ENCODE measurements around the gene SLC22A3.

SLC22A3 gene

DNA sequence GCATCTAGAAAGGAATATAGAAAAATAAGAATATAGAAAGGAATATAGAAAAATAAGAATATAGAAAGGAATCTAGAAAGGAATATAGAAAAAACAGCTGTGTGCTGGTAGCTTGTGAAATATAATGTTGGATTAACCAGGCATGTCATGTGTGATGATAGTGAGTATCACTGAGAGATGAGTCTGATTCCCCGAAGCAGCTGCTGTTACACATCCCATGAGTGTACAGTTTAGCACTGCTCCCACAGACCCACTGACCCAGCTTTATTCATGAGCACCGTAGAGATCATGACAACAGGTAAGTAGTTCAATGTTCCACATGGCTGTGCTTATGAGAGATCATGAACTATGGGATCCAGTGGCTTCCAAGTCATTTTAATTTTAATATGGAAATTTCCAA lies 64.8 kb downstream of the SLC22A3 start:
- in situ Hi-C loops (cut with MboI; ENCODE audit: low sequenced_read_pairs), result no loop called here

DNA sequence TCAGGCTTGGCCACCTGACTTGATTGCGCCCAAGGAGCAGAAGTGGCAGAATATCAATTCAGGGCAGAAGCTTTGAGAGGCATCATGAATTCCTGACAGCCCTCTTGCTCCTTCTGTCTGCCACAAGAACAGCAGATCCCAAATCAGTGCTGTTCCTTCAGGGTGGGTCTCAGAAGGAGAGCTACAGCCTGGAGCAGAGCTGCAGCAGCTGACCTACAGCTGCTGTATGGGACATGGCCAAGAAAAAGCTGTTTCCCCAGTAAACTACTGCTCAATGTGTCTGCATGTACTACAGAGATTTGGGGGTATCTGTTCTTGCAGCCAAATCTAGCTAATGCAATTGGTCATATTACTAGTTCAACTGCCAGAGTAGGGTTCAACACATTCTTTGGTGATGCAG lies 69.0 kb downstream of the SLC22A3 start:
- in situ Hi-C loops (cut with MboI; ENCODE audit: low sequenced_read_pairs), result no loop called here

DNA sequence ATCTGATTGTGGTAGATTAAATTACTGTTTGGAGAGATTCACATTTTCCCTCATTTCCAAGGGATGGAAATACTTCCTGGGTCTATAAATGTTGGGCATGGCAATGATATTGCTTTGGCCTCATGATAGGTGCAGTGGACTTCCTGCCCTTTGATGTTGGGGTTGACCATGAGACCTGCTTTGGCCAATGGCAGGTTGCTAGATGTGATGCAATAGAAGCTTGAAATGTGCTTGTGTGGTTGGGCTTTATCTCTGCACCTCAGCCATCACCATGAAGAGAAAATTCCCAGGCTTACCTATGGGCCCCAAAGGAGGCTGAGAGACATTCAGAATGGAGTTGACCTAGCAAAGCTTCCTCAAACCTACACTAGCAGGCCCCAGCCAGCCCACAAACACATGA lies 69.4 kb downstream of the SLC22A3 start:
- in situ Hi-C loops (cut with MboI; ENCODE audit: low sequenced_read_pairs), result no loop called here

DNA sequence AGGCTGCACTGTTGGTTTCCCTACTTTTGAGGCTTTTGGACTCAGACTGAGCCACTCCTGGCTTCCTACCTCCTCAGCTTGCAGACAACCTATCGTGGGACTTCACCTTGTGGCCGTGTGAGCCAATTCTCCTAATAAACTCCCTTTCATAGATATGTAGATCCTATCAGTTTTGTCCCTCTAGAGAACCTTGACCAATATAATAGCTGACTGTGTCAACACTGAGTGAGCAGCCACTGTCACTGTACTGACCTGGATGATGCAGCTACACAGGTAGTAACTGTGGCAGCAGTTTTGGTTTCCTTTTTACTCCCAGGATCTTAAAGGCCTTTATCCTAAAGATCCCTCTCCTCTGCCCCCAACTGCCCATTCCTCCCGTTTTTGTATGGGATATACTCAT lies 70.2 kb downstream of the SLC22A3 start:
- in situ Hi-C loops (cut with MboI; ENCODE audit: low sequenced_read_pairs), result no loop called here

DNA sequence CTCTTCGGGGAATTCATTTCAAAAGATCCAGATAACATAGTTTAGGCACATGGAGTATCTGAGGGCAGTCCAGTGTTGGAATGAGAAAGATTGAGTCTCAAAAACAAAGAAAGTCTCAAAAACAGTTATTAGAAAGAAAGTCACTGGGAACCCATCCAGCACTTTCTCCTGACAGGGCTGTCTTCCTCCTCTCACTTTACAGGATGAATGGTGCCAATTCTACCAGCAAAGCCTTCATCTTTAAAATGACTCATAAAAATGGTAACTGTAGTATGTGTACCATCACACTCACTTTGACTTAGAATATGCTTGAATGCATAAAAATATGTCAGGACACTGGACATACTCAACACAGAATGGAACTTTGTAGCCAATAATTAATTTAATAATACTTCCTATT lies 71.3 kb downstream of the SLC22A3 start:
- in situ Hi-C loops (cut with MboI; ENCODE audit: low sequenced_read_pairs), result no loop called here

DNA sequence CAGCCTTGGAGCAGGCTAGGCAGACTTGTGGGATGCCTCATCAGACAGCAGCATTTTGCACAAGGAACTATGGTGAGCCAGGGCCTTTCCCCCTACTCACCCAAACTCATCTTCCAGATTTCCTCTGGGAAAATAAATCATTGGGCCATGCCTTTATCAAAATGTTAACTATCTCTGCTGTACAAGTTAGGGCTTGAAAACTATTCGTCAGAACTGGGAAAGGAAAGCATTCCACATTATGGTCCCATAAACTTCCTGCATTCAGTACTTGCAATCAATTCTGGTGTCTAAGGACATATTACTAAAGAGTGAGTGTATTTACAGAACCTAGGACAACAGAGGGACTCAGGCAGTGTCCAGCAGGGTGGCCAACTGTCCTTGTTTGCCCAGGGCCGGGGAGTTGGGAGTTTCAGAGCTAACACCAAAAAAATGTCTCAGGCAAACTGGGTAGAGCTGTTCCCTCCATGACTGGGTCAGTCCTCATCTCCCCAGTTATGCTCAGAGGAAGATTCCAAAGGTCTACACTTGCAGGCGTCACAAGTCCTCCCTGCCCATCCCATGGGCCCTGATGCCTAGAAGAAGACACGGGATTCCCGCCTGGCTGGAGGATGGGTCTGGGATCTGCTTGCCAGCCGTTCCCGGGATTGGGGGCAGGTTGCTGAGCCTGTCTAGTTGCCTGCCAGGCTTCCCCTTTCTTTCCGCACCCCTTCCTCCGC lies 72.2 kb downstream of the SLC22A3 start:
- in situ Hi-C loops (cut with MboI; ENCODE audit: low sequenced_read_pairs), result no loop called here

DNA sequence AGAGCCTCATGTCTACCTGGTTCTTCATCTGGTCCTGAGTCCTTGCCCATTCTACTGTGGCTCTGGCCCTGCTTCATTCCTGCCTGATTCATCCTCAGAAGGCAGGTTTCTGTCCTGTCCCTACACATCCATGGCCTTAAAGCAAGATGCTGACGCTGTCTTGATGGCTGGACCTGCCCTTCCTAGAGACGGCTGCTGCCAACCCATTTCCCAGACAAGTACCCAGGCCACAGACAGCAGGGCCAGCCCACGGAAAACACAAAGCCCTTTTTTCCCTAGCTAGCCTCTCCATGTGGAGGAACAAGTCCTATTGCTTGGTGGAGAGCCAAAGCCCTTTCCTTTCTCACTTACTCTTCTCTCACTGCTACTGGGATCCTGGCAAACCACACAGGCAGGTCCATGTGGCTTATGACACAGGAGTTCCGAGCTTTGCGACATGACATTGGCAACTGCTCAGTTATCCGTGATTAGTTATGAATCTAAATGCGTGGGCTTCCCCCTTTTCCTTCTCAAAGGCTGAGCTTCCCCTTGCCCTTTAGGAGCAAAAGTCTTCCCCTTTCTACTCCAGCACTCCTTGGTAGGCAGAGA lies 72.9 kb downstream of the SLC22A3 start:
- in situ Hi-C loops (cut with MboI; ENCODE audit: low sequenced_read_pairs), result no loop called here

DNA sequence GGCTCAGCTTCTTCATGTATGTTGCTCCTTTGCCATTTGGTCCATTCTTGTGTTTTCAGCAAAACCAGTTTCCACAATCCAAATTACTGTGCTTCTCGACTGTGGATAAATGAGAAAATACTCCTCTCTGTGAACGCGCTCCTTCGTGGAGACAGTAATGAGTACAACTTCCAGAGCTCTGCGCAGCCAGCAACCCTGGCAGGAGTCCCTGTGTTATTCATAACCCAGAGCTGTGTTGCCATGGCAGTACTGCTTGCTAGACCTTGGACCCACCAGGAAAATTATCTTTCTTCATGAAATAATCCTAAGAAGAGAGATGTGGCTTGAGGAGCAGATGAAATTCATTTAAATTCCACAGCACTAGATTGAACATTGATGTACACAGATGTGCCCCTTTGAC lies 73.7 kb downstream of the SLC22A3 start:
- in situ Hi-C loops (cut with MboI; ENCODE audit: low sequenced_read_pairs), result no loop called here

DNA sequence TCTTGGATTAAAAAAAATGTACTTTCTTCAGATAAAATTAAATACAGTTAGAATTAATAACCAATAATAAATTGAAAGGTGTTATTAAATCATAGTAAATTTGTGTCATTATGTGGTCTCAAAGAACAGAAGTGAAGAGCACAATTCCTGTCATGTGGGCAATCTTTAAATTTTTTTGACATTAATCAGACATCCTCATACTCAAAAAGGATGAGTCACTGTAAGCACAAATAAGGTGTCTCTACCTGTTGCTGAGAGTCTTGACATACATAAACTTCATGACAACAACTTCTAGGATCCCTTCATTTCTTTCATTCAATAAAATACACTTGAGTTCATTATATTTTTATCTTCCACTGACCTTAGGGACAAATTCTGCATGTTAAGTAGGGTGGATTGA lies 76.1 kb downstream of the SLC22A3 start:
- in situ Hi-C loops (cut with MboI; ENCODE audit: low sequenced_read_pairs), result no loop called here

DNA sequence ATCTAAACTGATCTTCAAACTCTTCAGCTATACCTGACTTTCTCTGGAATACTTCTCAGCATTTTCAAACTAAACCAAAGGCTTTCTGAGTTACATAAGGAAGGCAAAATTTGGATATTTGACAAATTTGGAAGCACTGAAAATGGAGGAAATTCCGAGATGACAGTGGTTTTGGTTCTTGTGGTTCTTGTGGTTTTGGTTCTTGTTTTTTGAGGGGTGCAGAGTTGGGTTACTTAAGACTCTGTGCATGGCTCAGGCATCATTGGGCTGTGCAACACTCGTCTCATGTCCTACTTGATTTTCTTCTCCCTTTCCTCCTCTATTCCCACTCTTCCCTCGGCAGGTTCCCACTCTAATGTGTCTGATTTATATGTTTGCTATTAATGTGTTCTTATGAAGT lies 78.0 kb downstream of the SLC22A3 start:
- in situ Hi-C loops (cut with MboI; ENCODE audit: low sequenced_read_pairs), result no loop called here

DNA sequence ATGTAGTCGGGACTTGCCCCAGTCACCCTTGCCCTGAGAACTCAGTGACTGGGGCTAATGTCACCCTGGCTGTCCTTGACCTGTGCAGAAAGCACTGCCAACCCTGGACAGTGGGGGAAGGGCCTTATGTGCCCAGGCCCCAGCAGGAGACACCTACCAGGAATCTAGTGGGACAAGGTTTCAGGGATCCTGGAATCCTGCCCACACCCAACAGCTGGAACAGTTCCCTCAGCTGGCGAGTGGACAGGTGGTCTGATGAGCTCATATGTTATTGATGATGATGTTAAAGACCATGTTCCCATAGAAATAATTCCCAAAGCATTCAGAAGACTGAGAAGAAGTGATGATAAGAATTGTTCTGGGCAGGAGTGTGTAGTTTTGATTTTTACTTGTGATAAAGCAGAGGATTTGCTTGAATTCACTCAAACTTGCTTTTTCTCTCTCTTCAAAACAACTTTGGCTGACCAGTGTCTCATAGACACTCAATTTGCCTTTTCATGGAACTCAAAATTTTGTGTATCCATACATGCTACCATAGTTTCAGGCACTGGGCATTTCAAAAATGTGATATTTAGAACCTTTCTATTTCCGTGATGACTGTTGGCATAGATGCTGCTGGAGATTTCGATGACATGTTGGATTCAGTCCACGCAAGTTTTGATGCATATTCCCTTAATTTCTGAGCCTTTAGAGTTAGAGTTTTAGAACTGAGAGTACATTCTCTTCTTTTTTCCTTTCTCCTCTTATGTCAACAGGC lies 79.3 kb downstream of the SLC22A3 start:
- in situ Hi-C loops (cut with MboI; ENCODE audit: low sequenced_read_pairs), result no loop called here

DNA sequence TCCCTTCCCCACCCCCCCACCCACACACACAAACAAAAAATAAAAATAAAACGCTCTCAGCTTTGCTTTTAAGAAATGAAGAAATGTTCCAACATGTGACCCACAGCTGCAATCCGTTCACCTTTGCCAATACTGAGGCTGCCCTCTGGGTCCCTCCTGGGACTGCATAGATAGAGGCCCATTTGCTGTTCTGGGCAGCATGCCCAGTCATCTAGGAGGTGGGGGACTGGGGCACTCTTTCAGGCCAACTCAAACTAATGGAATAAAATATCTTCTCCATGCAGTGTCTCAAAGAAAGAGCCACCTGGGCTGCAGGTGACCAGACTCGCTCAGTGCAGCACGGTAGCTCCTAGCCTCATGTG lies 79.9 kb downstream of the SLC22A3 start:
- in situ Hi-C loops (cut with MboI; ENCODE audit: low sequenced_read_pairs), result no loop called here

DNA sequence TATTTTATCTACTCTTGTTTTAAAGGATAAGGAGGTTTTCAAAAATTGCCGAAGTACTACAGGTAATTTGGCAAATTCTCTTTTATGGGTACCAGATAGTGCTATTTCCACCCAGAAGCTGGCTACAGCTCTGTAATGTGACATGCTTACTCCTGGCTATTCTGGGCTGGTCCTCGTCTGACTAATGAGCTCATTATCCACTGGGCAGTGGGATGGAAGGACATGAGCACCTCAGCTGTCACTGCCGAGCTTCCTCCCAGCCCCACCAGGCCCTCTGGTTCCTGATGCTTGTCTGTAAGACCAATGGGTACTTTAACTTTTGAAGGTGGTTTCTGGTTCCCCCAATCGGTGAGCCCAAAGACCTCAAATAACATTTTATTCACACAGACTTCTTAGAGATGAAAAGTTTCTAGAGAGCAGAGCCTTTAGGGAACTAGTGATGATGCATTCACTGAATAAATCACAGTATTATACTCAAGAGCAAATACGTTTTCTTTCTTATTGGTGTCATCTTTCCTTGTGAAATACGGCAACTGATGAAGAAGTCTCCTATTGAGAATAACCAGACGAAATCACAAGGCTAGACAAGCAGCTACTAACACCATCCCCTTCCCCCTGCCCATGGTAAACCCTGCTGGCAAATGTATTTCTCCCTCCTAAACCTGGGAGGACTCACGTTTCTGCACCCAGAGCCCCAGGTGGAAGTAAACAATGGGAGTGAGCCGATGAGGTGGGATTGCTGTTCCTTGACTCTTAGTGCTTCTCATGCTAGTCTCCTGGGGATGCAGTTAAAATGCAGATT lies 80.8 kb downstream of the SLC22A3 start:
- in situ Hi-C loops (cut with MboI; ENCODE audit: low sequenced_read_pairs), result no loop called here

DNA sequence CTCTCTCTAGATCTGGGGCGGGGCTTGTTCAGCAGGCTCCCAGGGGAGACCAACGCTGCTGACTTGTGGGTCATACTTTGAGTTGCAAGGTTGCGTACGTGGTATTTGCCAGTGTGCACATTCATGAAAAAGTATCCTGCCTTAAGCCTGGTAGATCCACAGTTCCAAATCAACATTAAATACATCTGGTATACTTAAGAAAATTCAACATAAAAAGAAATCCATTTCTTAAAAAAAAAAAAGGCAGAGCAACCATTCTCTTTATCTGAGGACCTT lies 81.4 kb downstream of the SLC22A3 start:
- in situ Hi-C loops (cut with MboI; ENCODE audit: low sequenced_read_pairs), result no loop called here

DNA sequence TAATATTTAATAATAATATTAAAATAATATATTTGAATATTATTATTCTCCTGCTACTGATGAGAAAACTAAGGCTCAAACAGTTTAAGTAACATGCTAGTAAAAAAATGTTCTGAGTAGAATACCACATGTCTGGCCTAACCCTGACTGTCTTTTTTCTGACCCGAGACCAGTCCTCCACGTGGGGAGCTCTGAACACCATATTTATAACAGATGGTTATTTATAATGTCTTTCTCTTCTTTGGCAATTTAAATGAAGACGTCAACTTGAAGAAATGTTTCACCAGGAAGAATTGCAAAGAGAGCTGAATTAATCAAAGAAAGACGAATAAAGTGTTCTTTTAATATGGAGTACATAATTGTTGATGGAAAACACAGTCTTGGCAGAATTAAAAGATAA lies 82.0 kb downstream of the SLC22A3 start:
- in situ Hi-C loops (cut with MboI; ENCODE audit: low sequenced_read_pairs), result no loop called here

DNA sequence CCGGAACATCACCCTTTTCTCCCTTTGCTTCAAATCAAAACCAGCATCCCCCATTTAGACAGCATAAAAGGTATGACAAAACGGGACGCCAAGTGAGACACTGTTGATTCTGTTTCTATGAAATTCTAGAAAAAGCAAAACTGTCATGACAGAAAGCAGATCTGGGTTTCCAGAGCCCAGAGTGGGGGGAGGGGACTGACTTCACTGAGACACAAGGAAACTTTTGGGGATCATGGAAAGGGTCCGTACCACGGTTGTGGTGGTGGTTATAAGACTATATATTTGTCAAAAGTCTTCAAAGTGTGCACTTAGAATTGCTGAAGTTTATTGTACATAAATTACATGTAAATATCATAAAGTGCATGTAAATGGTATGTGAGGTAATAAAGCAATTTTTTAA lies 82.6 kb downstream of the SLC22A3 start:
- in situ Hi-C loops (cut with MboI; ENCODE audit: low sequenced_read_pairs), result no loop called here

DNA sequence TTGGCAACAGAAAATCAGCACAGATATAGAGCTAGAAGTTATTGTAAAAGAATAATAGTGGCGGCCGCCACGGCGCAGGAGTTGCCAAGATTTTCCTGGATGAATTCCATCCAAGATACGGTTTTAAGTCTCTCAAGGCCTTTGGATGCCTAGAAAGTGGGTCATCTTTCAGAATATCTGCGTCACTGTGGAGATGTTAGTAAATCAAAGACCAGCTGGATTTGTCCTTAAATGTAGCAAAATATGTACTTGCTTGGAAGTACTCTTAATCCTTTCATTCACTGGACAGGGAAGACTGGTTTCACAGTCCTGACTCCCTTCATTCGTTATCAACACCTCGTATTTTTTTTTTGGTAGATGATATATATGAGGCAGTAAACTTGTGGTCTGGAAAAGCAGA lies 83.0 kb downstream of the SLC22A3 start:
- in situ Hi-C loops (cut with MboI; ENCODE audit: low sequenced_read_pairs), result no loop called here

DNA sequence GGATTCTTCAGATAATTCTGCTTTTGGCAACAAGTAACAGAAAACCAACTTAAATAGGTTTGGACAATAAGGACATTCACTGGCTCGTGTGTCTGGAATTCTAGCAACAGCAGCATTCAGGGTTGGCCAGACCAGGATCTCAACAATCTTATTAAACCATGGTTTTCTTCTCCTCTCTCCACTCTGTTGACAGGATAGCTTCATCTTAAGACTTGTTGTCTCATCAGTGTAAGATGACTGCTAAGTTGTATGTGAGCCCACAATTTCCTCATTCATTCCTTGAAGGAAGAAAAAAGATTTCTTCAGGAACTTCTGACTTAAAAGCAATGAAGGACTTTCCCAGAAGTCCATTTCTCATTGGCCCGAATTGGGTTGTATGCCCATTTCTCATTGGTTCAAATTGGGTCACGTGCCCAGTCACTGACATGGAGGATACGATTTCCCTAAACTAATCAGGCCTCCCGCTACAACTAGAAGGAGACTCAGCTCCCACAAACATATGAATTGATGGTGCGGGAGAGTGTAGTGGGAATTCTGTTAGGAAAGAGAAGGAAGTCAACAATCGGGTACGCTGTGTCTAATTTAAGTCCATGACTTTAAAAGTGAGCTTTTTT lies 83.7 kb downstream of the SLC22A3 start:
- in situ Hi-C loops (cut with MboI; ENCODE audit: low sequenced_read_pairs), result no loop called here

DNA sequence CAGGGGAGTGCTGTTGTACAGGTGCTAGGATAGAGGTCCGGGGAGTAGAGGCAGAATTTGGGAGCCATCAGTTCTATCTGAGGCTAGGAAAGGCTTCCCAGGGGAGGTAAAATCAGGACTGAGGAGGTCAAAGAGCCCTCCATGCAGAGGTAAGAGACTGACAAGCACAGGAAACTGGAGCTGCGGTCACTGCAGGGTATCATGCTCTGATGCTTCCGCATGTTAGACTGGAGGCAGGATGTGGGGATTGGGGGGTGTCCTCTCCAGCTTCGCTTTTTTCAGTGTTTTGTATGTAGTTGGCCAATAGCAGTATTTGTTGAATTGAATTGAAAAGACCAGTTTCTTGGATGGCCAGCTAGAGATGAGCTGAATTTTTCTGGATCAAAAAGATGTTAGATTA lies 87.8 kb downstream of the SLC22A3 start:
- in situ Hi-C loops (cut with MboI; ENCODE audit: low sequenced_read_pairs), result no loop called here

DNA sequence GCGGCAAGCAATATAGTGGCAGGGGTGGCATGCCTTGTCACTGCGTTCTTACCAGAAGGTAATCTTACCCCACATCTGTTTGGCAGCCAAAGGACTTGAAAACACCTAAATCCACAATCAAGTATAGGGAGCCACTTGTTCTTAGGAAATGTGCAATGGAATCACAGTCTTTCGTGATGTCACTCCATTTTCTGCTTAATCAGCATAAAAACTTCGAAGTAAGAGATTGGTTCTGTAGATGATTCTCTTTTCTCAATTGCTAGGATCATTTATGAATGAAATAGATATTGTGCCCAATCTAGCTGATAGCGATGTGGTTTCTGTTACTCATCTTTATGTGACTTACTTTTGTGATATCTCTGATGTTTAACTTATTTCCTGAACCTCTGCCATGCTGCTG lies 89.0 kb downstream of the SLC22A3 start:
- in situ Hi-C loops (cut with MboI; ENCODE audit: low sequenced_read_pairs), result no loop called here

DNA sequence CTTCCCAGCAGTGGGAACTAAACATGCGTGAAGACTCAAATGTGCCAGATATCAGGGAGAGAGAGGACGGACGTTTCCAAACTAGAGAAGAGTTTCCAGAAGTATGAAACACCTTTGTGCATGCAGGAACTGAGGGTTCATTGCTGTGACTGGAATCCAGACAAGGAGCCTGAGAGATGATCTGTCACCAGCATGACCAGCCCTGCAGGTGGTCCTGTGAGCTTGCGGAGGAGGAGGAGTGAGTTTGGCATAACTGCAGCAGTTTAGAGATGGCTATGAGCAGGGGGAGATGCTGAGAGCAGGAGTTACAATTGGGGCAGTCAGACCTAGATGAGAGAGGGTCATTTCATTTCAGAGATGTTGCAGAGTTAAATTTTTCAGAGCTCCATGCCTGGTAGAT lies 89.6 kb downstream of the SLC22A3 start:
- in situ Hi-C loops (cut with MboI; ENCODE audit: low sequenced_read_pairs), result no loop called here

Measured in hTERT RPE-1 (cell line).